Activated naive CD8-positive, alpha-beta T cell treated with anti-CD3 and anti-CD28 coated beads, Interleukin-2, amount 50 U/mL, for 16 hours (primary cell): Measurements from ENCODE around the gene SIVA1.
"Not testable (repeated sequence)": the region's sequence is repeated elsewhere in the genome, so short reads cannot be mapped to it uniquely, and the experiment has no call there.

Source experiments
- DNase-seq: peaks from one replicate; pipeline ENCODE4 v3.0.0-alpha.2; 2020; ENCODE audit warnings: low read depth, low spot score

Gene SIVA1

DNA sequence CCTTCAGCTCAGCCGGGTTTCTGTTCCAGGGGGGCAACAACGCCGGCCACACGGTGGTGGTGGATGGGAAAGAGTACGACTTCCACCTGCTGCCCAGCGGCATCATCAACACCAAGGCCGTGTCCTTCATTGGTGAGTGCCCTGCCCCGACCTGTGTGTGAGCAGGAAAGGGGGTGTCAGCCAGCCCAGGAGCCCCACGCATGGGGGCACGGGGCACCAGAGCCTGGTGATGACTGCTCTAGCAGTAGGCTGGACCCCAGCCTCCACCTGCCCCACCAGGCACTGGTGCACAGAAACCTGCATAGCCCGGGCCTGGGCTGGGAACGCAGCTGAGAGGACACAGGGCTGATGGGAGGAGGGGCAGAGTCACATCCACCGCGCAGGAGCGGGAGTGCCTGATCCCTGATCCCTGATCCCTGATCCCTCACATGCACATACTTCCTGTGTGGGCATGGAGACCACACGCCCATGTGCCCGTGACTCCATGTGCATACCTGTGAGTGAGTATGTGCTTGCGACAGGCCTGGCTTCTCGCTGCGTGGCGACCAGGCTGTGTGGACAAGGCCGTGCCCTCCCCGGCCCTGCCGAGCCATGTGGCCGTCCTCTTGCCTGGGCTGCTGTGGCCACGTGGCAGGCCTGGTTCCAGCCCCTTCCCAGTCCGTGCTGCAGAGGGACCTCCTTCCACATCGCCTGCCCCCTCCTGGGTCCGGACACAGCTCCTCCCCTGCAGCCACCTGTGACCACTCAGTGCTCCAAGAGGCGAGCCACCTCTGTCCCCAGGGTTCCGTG, 17.8 kb upstream of the SIVA1 start:
- DNase-seq = no peak

DNA sequence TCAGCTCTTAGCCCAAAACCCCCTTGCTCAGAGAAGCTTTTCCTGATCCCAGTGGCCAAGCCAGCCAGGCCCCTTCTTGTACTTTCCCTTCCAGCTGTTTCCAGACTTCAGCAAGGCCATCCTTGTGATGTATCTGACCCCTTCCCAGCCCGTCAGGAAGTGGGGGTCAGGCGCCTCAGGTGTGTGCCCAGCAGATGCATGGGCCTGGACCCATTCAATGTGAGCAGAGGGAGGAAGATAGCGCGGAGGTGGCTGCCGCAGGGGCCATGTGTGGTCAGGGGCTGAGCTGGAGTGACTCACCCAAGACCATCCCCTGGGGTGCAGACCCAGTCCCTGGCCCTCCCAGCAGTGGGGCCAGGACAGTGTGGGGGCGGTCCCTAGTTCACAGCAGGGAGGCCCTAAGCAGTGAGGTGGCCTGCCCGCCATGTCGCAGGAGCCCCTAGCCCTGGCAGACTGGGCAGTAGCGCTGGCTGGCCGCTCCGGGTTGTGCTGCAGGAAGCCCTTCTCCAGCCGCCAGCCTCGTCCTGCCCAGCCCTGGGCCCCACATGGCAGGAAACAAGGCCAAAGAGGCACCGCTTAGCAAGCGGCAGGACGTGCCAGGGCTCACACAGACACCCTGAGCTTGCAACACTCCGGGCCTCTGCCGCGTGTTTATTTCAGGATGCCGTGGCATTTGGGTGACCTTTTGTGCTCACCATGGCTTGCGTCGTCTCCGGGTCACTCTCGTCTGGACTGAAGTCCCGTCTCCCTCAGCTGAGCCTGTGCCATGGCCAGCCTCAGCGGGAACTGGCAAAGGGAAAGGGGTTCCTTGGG, 16.9 kb upstream of the SIVA1 start:
- no peak for DNase-seq

- DNase-seq = no peak
Measured at GRCh38 chr14:104738375-104739019, 14.4 kb upstream of the SIVA1 start.

- DNase-seq = no peak
Measured at GRCh38 chr14:104739026-104739425, 13.9 kb upstream of the SIVA1 start.

DNA sequence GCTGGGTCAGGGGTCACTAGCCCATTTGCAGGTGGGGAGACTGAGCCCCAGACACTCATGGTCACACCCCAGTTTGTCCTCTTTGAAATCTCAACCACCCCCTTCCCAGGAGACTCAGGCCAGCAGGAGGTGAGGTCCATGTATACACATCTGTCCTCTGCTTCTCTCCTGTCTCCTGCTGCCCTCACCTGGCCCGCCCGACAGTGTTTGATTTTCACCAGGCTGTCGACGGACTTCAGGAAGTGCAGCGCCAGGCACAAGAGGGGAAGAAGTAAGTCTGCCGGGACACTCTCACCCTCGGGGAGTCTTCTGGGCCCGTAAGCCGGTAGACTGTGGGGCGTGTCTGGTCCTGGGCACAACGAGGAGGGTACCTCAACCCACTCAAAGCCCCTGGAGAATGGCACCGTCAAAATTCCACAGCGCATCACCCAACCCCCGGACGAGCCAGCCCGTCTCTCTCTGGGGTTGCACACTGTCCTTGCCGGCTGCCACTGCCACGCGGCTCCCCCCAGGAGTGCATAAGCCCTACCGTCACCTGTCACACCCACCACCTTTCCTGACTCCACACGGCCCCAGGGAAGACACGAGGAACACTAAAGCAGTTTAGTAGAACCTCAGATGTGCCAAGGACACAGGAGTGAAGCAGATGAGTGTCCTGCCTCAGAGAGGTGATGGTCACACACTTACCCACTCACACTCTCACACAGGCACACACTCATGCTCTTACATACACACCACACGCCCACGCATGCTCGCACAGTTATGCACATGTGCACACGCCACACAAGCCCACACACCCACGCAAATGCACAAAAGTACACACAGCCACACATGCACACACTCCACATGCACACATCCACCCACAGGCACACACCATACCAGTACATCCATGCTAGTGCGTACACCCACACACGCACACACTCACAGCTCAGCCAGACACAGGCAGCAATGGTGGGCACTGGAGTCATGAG, 13.1 kb upstream of the SIVA1 start:
- no peak for DNase-seq

DNA sequence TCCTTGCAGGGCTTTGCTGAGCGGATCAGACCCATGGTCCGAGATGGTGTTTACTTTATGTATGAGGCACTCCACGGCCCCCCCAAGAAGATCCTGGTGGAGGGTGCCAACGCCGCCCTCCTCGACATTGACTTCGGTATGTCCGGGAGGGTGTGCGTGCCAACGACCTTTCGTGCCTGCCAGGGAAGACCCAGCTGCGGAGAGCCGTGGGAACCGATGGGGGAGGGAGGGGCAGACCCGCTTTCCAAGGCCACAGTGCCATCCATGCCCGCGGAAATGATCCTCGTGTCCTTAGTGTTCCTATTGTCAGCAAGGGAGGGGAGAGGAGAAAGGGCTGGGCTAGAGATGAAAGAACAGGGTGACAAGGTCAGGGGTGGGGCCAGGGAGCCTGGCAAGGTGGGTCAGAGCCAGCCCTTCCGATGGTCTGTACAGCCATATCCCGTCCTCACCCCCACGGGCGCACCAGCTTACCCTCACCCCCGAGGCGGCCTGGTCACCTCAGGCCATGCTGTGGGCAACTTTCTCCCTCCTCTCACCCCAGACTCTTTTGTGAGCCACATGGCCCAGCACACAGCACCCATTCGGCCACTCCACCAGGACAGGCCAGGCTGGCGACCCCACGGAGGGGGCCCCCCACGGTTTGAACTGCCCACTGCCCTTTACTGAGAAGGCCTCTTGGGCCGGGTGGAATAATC, 11.7 kb upstream of the SIVA1 start:
- DNase-seq = no peak

GRCh38 chr14:104741803-104742251, 11.1 kb upstream of the SIVA1 start:
- no peak for DNase-seq

DNA sequence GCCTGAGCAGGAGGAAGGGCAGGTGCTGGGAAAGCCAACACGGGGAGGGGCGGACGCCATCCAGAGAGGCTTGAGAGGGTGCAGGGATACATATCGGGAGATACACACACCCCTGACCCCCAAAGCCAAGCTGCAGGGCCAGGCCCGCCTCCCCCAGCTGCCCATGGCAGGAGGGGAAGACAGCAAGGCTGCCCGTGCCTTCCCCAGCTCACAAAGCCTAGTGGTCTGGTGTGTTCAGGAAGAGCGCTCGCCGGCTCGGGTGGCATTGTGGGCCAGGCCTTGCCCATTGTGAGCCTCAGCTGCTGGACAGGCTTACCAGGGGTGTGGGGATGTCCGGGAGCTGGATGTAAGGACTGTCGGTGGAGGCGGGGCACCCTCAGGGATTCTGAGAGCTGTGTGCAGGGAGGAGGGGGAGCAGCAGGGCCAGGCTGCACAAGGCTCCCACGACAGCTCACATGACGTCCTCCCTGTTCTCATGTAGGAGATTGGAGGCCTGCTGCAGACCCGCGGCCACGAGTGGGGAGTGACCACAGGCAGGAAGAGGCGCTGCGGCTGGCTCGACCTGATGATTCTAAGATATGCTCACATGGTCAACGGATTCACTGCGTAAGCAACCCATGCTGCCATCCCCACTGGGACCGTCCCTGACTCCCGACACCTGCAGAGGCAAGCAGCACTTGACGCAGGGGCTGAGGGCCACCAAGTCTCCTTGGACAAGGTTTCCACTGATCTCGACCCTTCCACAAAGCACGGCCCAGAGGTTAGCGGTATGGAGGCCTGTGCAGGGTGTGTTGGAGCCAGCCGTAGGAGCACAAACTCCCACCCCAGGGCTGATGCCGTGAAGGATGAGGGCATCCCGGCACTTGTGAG, 10.1 kb upstream of the SIVA1 start:
- DNase-seq = no peak

GRCh38 chr14:104743461-104744380, 9.2 kb upstream of the SIVA1 start:
- no peak for DNase-seq

GRCh38 chr14:104744484-104744883, 8.5 kb upstream of the SIVA1 start:
- no peak for DNase-seq

GRCh38 chr14:104745431-104745830, 7.5 kb upstream of the SIVA1 start:
- no peak for DNase-seq

DNA sequence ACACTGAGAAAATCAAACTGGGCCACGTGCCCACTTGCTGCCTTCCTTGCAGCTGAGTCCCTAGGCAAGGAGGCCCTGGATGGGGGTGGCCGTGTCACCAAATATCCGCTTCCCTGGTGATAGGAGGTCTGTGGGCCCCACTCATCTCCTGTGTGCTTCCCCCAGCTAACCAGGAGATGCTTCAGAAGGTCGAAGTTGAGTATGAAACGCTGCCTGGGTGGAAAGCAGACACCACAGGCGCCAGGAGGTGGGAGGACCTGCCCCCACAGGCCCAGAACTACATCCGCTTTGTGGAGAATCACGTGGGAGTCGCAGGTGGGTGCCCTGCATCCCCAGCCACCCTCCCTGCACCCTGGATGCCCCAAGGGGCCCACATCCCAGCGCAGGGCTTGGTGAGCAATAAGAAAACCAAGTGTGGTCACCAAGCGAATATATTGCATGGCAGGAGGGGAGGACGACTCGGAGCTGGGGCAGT, 6.8 kb upstream of the SIVA1 start:
- DNase-seq = no peak

DNA sequence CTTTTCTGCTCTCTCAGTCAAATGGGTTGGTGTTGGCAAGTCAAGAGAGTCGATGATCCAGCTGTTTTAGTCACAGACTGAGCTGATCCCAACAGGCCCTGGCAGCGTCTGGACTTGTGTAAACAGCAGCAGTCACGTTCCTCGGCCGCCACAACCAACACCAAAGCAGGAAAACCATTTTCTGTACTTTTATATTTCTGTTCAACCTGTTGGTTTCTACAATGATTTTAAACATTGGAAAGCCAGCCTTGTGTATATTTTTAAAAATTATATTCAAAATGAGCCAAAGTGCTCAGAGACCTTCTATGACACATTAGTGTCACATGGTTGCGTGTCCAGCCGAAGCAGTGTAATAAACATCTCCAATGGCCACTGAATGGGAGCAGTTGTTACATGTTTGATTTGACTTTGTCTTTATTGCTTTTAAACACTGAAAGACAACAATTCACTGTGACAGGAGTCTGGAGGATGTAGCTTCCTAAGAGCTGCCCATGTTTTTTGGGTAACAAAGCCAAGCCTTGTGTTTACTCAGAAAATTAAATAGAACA, 5.9 kb upstream of the SIVA1 start:
- no peak for DNase-seq

- no peak for DNase-seq
Measured at GRCh38 chr14:104747876-104748275, 5.1 kb upstream of the SIVA1 start.

GRCh38 chr14:104749111-104749649, 3.8 kb upstream of the SIVA1 start:
- DNase-seq = no peak

DNA sequence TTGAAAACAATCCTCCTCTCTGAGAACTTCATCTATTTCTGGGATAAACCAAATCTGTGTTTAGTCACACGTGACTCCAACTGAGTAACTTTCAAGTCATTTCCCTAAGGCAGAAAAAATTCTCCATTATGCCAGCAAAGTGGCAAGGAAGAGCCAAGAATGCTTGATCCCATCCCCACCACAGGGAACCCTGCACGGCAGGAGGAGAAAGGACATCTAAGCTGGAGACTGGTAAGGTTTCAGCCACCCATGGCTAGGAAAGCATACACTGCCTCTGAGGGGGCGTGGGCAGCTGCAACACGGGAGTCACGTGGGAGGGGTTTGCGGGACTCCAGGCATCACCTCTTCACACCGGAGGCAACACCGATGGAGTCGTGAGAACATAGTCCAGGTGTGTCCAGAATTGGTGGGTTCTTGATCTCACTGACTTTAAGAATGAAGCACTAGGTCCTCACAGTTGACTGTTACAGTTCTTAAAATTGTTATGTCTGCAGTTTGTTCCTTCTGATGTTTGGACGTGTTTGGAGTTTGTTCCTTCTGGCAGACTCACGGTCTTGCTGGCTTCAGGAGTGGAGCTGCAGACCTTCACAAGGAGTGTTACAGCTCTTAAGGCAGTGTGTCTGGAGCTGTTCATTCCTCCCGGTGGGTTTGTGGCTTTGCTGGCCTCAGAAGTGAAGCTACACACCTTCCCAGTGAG, 2.7 kb upstream of the SIVA1 start:
- DNase-seq = no peak

GRCh38 chr14:104750753-104751057, 2.2 kb upstream of the SIVA1 start:
- DNase-seq = not testable (repeated sequence)
